Kidney tubule cell (primary cell): Measurements from ENCODE around the gene PDE9A.

Source experiments
- DNase-seq: peaks from one replicate; pipeline ENCODE4 v3.0.0-alpha.2; 2018; ENCODE audit warnings: low spot score

Gene PDE9A

DNA sequence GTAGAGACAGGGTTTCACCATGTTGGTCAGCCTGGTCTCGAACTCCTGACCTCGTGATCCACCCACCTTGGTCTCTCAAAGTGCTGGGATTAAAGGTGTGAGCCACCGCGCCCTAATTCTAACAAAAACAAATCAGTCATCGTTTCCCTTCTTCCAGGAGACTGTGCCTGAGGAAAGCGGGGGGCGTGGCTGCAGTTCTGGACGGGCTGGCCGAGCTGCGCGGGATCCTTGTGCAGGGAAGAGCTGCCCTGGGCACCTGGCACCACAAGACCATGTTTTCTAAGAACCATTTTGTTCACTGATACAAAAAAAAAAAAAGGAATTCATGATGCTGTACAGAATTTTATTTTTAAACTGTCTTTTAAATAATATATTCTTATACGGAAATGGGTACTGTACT is 121.7 kb downstream of the PDE9A start:
- DNase-seq: no peak

GRCh38 chr21:42775891-42776290 is 122.5 kb downstream of the PDE9A start:
- no peak for DNase-seq

DNA sequence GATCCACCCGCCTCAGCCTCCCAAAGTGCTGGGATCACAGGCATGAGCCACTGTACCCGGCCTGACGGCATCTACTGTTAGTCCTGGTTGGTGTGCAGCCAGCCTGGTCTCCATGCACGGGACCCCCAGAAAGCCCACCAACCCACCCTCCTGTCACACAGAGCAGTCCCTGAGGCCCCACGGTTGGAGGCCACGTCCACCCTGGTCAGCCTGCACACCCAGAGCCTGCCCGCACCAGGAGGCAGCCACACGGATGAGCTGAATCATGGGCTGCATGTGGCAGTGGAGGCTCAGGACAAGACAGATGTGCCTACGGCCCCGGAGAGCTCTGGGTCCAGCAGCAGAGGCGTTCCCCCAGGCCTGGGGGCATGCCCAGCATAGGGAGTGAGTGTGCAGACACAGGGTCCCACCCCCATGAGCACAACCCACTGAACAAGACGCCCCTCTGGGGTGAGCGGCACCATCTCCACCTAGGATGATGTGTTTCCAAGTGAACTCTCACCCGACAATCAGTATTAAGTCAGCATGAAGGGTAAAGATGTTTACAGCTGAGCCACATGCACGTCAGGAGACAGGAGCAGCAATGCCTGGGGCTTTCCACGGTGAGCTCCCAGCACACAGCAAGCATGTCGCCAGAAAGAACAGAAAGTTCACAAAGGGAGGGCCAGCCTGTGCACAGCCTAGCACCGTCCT is 123.8 kb downstream of the PDE9A start:
- peak; percentile 26 for DNase-seq

- DNase-seq: peak; percentile 87
These were observed 124.4 kb downstream of the PDE9A start for GRCh38 chr21:42777757-42778344.

GRCh38 chr21:42779431-42779861 is 126.0 kb downstream of the PDE9A start:
- DNase-seq: no peak

DNA sequence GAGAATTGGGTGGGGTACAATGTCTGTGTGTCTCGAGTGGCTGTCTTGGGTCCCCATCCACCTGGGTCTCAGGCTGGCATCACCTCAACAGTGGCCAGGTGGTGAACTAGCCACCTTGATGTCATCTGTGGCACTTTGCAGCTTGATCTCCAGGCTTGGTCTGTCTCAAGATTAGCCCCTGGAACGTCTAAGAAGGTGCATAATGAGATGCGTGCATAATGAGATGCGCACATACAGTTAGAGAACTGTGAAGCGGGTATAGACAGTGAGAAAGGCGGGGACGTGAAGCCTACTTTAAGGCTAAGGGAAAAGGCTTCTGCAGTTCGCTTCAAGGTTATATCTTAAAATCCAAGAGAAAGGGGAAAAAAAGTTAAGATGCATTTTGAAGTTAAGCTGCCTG is 127.2 kb downstream of the PDE9A start:
- no peak for DNase-seq

GRCh38 chr21:42781150-42781970 is 127.9 kb downstream of the PDE9A start:
- DNase-seq: peak; percentile 25

DNA sequence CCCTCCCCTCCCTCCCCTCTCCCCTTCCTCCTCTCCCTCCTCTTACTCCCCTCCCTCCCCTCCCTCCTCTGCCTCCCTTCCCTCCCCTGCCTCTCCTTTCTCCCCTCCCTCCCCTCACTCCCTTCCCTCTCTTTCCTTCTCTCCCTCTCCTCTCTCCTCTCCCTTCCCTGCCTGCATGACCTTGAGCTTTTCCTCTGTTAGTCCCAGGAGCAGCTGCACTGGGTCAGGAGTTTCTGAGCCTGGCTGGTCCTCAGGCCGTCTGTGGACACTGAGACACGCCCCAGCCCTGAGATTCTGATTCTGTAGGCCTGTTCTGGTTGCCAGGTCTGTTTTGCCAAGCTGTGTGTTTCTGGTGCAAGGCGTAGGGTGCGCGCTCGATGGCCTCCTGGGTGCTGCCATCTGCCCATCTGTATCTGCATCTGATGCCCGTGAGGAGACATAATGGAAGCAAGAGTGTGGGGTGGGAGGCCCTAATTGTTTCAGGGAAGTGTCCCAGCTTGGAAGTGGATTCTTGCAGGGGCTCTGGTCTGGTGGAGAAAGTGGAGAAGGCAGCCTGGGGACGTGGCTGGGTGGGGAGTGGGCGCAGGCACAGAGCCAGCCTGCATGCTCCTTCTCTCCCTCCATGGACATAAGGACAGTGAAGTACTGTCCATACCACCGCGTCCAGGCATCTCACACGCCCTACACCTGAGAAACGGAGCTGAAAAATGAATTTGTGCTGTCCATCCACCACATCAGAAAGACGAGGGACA is 128.7 kb downstream of the PDE9A start:
- no peak for DNase-seq

DNA sequence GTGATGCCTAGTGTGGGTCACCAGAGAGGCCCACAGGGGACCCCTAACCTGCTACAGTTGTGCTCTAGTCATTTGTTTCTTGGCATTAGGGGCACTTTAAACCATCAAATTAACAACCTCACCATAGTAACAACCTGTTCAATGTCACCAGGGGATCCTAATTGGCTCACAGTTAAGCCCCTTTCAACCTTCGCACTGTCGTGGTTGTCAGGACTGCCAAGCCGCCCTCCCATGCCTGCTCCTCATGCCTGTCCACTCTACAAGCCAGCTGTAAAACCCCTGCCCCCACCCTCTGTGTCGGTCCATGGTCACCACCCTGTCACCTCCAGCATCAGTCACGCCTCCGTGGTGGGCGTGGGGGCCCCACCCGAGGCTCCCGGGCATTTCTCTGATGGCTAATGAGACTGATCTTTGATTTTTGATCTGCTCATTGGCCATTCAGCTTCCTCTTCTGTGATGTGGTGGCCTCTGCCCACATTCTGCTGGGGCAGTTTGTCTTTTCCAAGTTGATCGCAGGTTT is 129.4 kb downstream of the PDE9A start:
- no peak for DNase-seq

DNA sequence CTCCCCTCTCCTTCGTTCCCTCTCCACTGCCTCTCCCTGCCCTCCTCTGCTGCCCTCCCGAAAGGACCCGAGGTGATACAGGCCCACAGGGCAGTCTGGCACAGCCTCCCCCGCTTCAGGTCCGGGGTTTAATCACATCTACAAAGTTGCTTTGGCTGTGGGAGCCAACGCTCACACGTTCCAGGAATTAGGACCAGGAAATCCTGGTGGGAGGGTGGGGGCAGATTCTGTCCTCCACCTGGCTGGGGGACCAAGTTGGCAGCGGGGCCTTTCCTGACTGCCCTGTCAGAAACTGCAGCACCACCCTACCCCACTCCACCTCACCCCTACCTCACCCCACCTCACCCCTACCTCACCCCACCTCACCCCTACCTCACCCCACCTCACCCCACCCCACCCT is 130.9 kb downstream of the PDE9A start:
- no peak for DNase-seq

- DNase-seq: no peak
These were observed 131.6 kb downstream of the PDE9A start for GRCh38 chr21:42784896-42785451.

- no peak for DNase-seq
These were observed 132.4 kb downstream of the PDE9A start for GRCh38 chr21:42785666-42786427.

- DNase-seq: no peak
These were observed 133.5 kb downstream of the PDE9A start for GRCh38 chr21:42786884-42787283.

- DNase-seq: no peak
These were observed 134.2 kb downstream of the PDE9A start for GRCh38 chr21:42787613-42788012.

DNA sequence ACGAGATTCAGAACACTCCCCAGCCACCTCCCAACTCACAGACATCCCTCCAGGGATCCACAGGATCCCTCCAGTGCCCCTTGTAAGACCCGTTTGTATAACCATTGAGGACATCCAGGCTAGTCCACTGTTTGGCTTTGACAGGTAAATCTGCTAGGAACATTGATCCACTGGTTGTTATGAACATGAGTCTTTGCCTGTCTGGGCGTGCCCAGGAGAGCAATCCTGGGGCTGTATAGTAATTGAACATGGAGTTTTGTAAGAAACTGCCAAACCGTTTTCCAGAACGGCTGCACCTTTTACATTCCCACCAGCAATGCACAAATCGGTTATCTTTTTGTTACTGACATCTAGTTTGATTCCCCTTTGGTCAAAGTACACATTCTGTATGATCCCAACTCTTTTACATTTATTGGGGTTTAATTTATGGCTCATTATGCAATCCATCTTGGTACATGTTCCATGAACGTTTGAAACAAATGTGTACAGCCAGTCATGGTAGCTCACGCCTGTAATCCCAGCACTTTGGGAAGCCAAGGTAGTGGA is 137.2 kb downstream of the PDE9A start:
- DNase-seq: no peak

DNA sequence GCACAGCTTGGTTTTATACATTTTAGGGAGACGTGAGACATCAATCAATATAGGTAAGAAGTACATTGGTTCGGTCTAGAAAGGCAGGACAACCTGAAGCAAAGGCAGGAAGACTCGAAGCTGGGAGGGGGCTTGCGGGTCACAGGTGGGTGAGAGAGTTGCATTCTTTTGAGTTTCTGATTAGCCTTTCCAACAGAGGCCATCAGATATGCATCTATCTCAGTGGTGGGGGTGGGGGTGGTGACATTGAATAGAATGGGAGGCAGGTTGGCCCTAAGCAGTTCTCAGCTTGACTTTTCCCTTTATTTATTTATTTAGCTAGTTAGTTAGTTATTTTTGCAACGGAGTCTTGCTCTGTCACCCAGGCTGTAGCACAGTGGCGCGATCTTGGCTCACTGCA is 140.4 kb downstream of the PDE9A start:
- DNase-seq: no peak

GRCh38 chr21:42794551-42794950 is 141.1 kb downstream of the PDE9A start:
- no peak for DNase-seq

DNA sequence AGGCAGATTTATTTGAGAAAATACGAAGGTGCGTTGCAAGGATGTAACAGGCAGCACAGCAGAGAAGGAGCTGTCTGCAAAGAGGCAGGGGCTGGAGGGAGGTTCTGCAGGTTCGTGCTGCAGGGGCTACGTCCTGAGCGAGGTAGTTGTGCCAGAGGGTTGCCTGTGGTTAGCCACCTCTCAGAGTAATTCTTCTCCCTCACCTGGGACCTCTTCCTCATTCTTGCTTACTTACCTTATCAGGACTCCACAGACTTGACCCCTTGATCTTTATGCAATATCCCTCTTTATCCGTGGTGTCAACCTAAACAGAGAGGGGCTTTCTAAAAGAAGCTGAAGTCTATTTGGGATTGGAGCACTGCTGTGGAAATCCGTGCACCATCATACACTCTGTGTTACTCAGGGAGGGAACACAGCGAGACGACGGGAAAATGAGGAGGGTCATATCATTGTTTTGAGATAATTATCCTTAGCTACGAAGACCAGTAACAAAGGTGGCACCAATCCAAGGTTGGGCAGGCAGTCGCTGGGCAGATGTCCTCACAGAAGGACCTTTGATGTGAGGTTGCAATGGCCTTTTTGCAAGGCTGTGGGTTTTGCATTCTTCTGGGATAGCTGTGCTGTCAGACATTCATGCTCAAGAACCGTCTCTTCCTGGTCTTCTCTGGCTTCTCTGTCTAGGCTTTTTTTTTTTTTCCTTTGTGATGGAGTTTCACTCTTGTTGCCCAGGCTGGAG is 143.1 kb downstream of the PDE9A start:
- DNase-seq: peak; percentile 50

DNA sequence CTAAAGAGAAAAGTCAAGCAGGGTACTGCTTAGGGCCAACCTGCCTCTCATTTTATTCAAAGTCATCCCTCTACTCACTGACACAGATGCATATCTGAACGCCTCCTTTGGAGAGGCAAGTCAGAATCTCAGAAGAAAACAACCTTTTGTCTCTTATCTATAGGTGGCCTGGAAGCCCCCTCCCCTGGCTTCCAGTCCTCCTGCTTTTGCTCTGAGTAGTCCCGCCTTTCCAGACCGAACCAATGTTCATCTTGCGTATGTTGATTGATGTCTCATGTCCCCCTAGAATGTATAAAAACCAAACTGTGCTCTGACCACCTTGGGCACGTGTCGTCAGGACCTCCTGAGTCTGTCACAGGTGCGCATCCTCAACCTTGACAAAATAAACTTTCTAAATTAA is 144.1 kb downstream of the PDE9A start:
- no peak for DNase-seq

DNA sequence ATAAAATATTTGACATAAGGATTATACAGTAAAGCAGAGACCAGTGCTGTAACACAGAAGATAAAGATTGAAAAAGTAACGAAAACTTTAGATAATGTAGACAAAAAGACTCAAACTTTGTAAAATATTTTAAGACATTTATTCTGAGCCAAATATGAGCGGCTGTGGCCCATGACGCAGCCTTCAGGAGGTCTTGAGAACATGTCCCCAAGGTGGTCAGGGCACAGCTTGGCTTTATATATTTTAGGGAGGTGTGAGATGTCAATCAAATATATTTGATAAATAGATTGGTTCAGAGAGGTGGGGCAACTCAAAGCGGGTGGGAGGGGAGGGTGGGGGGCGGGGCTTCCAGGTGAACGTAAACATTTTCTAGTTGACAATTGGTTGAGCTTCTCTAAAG is 144.7 kb downstream of the PDE9A start:
- no peak for DNase-seq
